Epithelial cell of esophagus (primary cell): ENCODE data around the gene ANGPTL8.

ENCODE experiments used
- DNase-seq: peaks from one replicate; pipeline ENCODE4 v3.0.0; 2010; ENCODE audit warnings: low read depth
- H3K4me3 ChIP-seq: 2 replicates; pipeline ENCODE4 v1.5.1; 2011; ENCODE audit warnings: mild to moderate bottlenecking, low read length, control low read depth
- TF ChIP-seq, protein P1 (sequence below): IDR thresholded peaks from 2 replicates; pipeline ENCODE4 v1.5.1; 2011; ENCODE audit warnings: low read depth, mild to moderate bottlenecking, low read length, control low read depth, inconsistent platforms; ENCODE audit not compliant: insufficient read depth; ENCODE audit errors: missing control alignments

The ANGPTL8 gene

DNA sequence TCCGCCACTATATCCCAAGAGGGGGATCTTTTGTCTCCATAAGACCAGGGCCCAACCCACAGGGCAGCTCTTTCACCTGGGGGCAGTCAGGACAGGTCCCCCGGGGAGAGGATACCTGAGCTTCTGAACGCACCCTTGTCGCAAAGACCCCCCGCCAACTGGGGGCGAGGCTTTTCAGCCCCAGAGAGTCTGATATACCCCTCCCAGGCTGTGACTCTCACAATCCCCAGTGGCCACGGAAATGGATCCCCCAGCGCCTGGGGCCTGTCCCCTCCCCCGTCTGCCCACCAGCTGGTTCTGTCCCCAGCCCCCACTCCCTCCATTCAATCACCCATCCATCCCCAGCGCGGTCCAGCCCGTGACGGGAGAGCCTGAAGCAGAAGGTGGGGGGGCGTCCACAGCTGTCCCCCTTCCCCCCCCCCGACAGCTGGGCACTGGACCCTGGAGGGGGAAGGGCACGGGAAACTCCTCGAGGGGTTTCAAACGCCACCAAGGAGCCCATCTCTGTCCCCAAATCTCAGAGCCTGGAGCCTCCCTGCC is 22.1 kb downstream of the ANGPTL8 start:
- DNase-seq: no peak
- H3K4me3 ChIP-seq: peak overlapping the region; percentile 71
- TF ChIP-seq, protein P1, sequence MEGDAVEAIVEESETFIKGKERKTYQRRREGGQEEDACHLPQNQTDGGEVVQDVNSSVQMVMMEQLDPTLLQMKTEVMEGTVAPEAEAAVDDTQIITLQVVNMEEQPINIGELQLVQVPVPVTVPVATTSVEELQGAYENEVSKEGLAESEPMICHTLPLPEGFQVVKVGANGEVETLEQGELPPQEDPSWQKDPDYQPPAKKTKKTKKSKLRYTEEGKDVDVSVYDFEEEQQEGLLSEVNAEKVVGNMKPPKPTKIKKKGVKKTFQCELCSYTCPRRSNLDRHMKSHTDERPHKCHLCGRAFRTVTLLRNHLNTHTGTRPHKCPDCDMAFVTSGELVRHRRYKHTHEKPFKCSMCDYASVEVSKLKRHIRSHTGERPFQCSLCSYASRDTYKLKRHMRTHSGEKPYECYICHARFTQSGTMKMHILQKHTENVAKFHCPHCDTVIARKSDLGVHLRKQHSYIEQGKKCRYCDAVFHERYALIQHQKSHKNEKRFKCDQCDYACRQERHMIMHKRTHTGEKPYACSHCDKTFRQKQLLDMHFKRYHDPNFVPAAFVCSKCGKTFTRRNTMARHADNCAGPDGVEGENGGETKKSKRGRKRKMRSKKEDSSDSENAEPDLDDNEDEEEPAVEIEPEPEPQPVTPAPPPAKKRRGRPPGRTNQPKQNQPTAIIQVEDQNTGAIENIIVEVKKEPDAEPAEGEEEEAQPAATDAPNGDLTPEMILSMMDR: no peak

GRCh38 chr19:11261971-11262839 is 22.8 kb downstream of the ANGPTL8 start, which contains the start of gene DOCK6:
Gene DOCK6, minus strand, starts transcription at chr19:11262524. Its CDS starts 84 bp downstream, at chr19:11262440.
- no peak for DNase-seq
- peak within 1 kb of the TSS; percentile 71 for H3K4me3 ChIP-seq
- TF ChIP-seq, protein P1: peak; percentile 8

DNA sequence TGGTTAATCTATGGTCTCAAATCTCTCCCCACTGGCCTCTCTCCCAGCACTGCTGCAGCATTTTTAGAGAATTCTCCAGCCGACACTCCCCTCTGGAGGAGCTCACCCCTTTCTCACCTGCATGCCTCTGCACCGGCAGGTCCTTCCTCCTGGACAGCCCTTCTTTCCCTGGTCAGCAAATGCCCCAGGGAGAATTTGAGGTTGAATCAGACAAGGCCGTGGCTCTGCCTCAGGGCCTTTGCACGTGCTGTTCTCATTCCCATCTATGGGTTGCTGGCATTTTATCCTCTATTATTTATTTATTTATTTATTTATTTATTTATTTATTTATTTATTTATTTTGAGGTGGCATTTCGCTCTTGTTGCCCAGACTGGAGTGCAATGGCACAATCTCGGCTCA is 24.3 kb downstream of the ANGPTL8 start:
- DNase-seq: no peak
- no peak overlapping the region for H3K4me3 ChIP-seq
- TF ChIP-seq, protein P1: no peak

DNA sequence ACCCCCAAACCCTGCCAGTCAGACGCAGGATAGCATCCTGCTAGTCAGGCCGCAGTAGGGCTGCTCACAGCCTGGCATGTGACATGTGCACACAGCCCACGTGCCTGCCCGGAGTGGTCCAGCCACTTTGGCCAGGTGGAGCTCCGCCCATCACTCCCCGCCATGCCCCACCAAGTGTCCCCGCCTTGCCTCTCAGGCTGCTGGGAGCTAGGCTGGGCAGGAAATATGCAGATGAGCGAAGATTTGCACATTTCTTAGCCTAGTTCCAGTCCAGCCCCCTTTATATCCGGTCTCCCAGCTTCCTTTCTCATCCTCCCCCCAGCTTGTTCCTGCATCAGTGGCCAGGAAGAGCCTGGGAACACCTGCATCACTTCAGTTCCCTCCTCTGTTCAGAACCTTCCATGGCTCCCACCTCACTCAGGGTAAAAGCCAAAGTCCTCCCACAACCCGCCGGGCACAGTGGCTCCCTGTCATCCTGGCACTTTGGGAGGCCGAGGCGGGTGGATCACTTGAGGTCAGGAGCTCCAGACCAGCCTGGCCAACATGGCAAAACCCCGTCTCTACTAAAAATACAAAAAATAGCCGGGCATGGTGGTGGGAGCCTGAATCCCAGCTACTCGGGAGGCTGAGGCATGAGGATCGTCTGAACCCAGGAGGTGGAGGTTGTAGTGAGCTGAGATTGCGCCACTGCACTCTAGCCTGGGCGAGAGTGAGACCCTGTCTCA is 25.2 kb downstream of the ANGPTL8 start:
- DNase-seq: peak; percentile 87
- H3K4me3 ChIP-seq: no peak overlapping the region
- TF ChIP-seq, protein P1: no peak

DNA sequence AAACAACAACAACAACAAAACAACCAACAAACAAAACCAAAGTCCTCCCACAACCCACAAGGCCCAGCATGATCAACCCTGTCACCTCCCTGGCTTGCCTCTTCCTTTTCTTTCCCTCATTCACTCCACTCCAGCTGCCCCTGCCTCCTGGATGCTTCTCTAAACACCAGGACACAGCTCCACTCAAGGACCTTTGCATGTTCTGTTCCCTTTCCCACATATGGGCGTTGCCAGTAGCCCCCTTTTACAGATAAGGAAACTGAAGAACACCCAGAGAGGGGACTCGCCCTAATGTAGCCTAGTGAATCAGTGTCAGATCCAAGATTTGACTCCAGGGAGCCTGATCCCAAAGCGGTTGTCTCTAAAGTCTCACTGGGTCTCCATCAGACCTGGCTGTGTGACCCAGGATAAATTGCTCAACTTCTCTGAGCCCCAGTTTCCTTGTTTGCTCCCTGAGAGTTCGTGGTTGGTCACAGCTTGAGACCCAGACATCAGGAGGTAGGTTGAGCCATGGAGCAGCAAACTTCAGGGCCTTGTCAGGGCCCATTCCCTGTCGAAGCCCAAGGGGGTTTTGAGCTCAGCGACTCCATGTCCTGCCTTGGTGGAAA is 25.9 kb downstream of the ANGPTL8 start:
- H3K4me3 ChIP-seq: no peak overlapping the region
- TF ChIP-seq, protein P1: no peak
- DNase-seq: no peak

DNA sequence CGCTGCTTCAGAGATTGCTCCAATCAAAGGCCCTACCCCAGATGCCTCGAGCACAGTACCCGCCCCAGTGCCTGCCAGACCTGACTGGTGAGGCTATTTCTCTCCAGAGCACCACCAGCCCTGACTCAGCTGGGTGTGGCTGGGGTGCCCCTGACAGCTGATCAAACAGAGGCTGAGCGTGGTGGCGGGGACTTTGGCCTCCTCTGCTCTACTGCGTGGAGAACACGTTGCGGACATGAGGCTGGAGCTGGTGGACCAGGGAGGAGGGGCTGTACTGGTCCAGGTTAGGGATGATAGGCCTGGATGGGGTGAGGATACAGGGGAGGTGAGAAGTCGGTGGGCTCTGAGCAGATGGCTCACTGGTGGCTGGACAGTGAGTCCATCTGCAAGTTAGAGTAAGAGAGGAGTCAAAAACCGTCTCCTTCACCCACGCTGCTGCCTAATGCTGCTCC is 26.4 kb downstream of the ANGPTL8 start:
- TF ChIP-seq, protein P1: no peak
- H3K4me3 ChIP-seq: no peak overlapping the region
- DNase-seq: peak; percentile 97
